NCI-H2196 treated with DMSO at 0.1 percent for 48 hours (cell line): Measurements from ENCODE around the gene TACC3.

Experiments used
- DNase-seq: peaks from one replicate; lab custom pipeline; 2025; ENCODE audit not compliant: unreplicated experiment; lab: John Stamatoyannopoulos, UW

Gene TACC3

DNA sequence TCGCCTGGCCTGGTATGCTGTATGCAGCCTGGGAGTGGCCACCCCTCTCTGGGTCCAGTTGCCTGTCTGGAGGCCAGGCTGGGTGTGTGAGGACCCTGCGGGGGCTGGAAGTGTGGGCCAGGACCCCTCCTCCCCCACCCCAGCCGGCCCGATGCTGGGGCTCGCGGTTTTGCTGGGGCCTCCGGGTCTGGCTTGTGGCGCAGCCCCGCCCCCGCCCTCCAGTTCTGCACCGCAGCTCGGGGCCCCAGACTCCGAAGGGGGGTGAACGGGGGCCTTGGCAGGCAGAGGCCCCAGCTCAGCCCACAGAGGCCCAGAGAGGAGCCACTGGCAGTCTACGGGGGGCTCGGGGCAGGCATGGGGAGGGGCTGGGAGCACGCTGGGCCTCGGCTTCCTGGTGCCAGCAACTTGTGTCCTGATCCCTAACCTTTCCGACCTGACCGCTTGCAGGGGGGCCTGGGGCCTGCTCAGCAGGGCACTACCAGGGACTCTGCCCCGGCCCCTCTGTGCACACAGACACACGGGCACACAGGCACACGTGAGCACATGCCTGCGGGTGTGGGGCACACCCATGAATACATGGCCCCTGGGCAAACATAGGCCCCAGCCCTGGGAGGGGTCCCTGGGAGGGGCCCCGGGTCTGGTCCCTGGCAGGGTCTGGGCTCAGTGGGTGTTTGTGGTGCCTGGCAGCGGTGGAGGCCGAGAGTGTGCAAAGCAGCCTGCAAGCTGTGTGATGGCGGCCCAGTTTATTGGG is 50.4 kb downstream of the TACC3 start:
- no peak for DNase-seq

DNA sequence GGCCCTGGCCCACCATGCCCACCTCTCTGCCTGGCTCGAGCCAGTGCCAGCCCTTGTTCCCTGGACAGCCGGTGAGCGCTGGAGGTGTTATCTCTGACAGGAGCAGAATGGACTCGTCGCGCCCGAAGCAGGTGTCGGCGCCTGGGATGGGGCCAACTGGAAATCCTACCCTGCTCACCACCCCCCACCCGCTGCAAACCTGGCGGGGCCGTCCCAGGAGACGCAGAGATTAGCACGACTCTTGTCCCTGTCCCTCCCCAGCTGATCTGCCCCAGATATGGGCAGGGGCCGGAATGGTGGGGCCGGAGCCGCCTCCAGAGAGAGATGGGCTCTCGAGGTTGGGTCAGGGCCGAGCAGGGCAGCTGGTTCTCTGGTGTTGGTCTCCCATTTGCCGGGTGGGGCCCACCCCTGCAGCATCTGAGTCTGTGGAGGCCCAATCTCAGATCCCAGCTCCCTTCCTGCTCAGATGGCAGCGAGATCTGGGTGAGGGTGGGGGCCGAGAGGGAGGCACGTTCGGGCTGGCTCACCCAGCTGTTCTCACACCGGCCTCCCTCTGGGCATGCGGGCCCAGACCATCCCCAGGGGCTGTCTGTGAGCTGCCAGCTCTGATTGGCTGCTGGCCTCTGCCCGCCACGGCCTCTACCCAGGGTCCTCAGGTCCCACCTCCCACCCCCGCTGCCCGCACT is 51.7 kb downstream of the TACC3 start:
- peak; percentile 48 for DNase-seq

DNA sequence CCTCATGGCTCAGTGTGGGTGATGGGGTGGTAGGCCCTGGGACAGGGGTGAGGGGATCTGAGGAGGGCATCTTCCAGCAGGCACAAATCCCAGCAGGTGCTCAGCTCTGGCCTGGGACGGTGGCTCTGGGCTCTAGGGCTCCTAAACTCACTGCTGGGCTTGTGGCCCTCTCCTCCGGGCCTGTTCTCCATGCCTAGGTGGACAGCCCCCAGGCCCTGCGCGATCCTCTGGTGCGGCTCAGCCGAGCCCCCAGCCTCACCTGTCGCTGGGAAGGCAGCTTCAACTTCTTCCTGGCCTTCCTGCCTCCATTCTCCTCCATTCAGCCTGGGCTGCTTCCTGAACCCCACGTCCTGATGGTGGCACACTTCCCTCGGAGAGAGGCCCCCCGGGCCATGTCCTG is 52.4 kb downstream of the TACC3 start:
- no peak for DNase-seq

DNA sequence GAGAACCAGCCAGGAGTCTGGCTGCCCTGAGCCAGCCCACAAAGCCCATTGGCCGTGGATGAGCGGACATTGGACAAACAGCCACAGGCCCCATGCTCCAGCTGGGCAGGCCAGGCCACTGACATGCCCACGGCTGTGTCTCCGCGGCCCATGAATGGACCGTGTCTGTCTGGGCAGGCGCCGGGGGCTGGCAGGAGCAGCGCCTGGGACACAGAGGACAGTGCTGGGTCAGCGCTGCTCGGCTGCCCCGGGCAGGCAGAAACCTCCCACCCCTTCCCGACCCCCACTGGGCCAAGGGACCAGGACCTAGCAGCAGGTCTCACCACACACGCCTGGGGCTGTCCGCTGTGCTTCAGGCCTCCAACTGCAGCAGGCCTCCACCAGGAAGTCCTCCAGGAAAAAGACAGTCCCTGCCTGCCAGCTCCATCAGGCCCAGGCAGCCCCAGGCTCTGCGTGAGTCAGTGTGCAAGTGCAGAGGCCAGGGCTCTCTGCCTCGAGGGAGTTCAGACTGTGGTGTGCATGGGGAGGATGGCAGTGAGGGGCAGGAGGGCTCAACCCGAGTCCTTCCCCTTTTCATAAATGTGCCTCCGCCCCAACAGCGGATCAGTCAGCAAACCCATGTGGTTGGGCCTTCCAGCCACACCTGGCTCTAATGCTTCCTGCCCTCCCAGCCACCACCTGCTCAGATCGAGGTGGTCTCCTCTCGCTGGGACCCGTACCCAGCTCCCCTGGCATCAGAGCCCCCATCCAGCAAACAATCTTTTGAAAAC is 54.6 kb downstream of the TACC3 start:
- DNase-seq = no peak

DNA sequence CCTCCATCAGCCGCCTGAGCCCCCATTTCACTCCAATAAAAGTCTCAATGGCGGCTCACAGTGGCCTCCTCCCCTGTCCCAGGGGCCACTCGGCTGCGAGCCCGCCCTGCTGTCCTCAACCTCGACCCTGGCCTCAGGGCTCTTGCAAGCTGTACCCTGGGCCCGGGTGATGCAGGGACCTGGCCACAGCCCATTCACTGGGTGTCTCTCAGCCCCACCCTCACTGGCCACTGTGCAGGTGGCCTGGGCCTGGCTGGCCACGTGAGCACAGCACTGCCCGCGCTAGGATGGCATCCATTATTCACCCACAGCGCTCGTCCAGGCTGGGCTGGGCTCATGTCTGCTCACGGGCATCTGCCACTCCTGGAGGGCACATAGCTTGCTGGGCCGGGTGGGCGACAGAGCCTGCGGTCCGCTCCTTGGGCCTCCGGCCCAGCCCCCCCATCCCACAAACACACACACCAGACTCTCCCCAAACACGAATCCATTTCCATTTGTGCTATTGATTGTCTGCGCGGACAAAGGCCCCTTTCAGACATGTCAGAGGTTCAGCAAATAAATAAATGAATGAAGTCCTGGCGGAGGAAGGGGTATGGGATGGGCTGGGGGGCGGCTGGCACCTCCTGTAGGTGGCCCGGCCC is 55.3 kb downstream of the TACC3 start:
- no peak for DNase-seq

DNA sequence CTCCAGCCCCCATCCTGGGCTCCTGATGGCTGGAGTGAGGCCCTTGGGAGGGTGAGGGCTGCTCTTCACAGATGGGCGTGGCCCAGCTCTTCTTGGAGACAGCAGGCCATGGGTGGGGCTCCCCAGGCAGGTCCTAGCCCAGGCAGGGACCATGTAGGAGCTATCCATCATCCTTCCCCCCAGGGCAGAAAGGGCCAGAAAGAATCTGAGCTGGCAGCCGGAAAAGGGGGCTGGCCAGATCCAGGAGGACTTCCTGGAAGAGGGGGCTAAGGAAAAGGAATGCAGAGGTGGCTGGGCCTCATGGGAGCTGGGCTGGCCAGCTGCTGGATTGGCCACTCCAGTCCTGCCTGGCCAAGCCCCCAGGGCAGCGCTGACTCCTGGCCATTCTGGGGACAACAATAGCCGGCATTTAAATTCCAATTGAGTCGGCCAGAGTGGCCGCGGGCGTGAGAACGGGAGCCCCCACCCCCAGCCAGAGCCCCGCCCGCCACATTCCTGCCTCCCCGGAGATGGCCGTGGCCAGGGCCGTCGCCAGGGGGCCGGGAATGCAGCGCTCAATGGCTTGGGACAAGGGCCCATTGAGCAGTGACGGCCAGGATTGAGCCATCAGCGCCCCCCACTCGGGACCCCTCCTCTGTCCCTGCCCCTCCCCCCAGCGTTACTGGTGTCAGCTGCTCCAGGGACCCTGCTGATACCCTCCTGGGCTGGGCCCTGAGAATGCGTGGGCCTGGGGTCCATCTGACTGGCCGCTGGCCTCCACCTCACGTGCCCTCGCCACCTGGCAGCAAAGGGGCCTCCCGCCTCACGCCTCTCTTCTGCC is 56.7 kb downstream of the TACC3 start:
- DNase-seq = no peak

DNA sequence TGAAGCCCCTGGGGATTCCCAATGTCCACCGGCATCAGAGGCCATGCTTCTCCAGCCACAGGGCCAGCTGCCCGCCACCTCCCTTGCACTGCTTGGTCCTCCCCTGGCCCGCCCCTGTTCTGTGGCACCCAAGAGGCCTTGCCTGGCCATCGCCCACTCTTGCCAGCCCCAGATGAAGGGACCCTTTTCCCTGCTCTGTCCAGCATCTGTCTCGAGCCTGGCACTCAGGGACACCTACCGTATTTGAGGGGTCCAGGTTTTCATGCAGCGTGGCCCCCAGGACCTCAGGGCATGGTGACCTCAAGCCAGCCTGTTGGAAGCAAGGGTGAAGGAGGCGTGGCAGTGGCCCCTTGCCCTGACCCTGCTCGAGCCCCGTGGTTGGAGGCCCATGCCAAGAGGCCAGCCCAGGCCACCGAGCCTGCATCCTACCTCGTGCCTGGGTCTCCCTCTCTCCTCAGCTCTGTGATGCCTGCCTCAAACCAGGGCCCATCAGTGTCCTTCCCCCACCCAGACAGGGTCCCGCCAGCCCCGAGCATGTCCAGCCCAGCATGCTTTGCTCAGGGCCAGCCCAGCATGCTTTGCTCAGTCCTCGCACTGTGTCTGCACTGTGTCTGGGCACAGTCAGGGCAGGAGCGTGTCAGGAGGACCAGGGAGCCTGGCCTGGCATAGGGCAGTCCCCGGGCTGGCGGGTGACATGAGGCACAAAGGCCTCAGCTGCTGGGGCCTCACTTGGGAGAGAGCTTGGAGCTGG is 57.5 kb downstream of the TACC3 start:
- no peak for DNase-seq

DNA sequence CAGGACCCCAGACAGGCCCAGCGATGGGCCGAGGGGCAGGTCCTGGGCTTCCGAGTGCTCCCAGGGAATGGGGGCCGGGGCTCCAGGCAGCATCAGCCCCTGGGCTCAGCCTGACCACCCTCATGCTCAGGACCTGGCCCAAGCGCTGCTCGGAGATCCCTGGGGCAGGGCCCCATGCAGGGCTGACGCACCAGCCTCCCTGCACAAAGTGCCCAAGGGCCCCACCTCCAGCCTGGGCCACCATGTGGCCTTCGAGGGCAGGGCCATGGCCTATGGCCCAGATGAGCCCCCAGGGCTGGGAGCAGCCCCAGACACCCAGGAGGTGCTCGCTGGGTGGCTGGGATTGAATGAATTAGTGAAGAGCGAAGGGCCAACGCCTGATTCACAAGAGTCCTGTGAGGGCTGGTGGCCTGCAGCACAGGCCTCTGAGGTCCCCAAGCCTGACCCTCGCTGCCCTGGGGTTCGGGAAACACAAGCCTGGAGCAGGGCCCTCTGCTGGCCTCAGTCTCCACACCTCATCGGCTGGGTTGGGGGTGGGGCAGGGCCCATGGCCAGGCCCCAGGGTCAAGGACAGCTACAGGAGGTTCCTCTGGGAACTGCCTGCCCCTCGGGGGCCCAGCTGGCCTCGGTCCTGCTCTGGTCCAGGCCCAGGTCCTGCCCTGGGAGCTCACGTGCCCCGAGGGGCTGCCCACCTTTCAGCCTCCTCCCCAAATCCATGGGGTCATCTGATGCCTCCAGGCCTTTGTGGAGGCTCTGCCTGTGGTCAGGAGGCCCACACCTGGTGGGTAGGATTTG is 58.5 kb downstream of the TACC3 start:
- no peak for DNase-seq

DNA sequence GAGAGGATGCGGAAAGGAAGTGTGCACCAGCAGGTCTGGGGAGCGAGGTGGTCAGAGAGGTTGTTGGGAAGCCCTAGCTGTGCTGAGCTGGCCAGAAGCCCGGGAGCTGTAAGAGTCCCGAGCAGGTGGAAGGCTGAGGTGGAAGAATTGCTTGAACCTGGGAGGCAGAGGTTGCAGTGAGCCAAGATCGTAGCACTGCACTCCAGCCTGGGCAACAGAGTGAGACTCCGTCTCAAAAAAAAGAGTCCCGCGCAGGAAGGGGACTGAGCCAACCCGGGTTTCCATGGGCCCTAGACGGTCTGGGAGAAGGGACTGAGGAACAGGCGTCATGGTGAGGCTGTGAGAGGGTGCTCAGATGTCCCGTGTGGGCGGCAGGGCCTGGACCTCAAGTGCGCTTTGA is 59.1 kb downstream of the TACC3 start:
- no peak for DNase-seq

DNA sequence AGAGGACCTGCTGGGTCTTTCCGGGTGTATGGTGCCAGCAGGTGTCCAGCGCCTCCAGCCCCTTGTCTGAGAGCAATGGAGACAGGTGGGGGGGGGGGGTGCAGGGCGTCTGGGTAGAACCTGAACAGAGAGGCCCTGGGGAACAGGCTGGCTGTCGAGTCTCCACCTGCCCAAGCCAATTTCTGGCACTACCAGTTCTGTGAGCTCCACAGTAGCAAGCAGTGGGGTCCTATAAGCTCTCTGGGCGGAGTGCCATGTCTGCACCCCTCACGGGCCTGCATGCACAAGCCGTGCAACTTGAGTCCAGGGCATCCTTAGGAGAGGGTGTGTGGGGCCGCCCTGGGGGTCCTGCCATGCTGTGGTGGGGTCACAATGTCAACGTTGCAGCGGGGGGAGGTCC is 61.7 kb downstream of the TACC3 start:
- DNase-seq = no peak

DNA sequence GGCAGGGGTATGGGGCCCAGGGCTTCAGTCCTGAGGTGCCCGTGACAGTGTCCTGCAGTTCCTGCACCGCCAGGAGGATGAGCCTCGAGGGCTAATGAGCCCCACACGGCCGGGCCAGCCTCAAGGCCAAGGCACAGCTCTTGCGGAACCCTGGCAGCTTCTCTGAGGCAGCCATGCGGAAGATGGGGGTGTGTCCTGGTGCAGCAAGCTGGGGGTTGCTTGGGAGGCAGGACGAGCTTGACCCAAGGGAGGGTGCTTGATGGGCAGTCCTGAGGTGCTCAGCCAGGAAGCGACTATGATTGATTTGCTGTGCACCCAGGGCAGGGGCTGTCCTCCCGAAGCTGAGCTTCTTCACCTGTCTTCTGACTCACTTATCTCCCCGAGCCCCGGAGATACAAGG is 62.6 kb downstream of the TACC3 start:
- DNase-seq = no peak

DNA sequence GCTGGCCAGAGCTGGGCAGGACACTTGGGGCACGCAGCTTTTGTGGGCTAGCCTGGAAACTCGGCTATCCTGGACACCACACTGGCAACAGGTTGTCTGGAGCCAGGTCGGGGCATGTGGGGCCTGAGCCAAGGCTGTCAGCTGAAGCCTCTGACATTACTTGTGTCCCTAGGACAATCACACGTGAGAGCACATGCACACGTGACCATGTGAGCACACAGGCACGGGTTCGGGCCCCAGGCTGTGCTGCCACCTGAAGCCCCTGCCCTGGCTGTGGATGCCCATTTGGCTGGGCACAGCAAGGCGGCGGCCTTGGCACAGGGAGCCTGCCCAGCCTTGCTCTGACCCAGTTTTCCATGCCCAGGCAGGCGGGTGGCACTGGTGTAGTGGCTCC is 63.1 kb downstream of the TACC3 start:
- DNase-seq = no peak

DNA sequence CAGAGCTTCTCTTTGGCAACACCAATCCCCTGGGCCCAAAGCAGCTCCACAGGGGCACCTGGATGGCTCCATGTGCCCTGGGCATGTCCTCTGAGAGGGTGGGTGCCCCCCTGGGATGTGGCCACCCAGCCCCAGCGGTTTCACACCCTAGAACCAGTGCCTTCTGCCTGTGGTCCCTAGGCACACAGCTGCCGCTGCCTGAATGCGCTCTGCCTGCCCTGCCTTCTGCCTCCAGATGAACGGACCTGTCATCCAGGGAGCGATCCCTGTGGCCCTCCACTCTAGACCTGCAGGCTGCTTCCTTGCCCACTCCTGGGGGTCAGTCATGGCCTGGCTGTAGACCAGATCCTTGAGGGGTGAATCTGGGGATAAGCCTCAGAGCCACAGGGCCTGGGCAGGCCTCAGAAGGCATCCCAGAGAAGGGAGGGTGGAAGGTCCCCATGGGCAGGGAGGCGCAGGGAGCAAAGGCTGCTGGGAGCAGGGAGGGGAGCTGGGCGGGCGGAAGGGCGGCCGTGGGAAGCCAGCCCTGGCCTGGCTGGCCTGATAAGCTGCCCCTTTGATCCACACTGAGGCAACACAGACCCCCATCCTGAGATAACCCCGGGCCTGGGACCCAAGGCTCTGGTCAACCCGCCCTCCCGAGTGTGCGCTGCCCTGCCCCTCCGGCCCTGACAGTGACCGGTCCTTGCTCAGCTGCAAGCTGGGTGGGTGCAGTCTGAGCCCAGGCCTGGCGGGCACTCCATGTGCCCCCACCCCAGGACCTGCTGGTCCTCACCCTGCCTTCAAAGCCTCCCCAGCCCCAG is 63.7 kb downstream of the TACC3 start:
- no peak for DNase-seq

DNA sequence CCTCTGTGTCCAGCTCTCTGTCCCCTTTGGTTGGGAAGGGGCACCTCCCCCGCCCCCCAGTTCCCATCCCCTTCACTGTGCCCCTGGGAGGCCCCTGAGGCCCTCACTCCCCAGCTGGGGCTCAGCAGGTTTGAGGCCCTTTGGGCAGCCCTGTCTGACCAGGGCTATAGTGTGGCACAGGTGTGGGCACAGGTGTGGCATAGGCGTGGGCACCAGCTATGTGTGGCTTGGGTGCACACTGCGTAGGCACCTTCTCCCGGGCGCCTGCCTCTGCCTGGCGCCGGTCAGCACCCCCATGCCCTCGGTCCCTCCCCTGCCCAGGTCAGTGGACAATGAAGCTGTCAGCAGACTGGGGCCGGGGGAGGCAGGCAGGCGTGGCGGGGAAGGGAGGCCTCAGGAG is 64.3 kb downstream of the TACC3 start:
- no peak for DNase-seq

DNA sequence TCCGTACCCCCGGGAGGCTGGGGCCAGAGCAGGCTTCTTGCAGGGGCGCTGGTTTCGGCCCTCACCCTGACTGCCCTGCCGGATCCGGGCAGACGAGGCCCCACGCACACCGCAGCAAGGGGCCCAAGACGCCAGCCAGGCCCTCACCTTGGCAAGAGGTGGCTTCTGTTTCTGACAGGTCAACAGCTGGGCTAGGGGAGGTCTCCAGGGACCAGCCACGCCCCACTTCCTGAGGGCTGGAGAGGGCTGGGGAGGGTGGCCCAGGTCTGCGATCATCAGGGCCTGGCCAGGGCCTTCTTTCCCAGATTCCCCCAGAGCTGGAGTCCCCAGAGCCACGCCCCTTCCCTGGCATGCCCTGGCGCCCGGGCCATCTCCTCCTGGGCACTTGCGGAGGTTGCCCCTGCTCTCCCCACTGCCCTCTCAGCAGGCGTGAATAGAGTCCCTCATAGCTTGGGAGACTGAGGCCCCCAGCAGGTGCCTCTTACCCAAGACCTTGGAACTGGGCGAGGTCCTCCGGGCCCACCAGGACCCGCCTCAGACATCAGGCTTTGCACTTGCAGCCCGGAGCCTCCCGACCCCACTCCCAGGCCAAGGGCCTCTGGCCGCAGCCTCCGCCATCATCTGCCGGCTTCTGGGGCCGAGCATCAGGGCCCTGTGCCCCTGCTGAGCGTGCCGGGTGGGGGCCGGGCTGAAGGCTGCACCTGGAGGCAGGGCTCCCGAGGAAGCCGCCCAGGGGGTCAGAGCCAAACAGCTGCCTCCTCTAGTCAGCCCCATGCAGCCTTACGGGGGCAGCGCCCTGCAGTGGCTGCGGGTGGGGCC is 65.4 kb downstream of the TACC3 start:
- no peak for DNase-seq

DNA sequence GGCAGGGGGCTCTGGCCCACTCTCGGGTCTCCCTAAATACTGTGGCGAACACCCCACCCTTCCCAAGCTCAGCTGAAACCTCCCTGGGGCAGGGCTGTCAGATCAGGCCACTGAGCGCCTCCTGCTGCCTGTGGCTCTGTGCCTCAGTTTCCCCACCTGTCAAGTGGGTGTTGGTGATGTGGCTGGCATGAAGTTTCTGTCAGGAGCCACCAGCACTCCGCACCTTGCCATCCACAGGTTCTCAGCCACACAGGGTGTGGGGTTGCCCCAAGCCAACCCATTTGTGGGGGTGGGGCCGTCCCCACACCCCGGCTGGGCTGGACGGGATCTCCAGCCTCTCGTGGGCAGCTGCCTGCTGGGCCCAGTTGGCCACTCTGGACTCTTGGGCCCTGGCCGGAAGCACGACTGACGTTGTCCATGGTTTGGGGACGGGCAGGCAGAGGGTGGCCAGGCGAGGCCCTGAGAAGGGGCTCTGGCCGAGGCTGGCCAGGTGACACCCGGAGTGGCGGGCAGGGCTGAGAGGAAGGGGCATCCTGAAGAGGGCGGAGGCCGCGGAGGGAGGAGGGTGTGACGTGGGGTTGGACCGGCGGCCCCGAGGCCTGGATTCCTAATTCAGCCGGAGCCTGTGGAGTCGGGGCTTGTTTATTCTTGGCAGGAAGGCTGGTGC is 66.2 kb downstream of the TACC3 start:
- no peak for DNase-seq
